Cerebellar cortex (tissue), 1 donor: ENCODE measurements around the gene TLL2.

Source experiments
- DNase-seq: peaks from one replicate; pipeline ENCODE4 v3.0.0-alpha.2; 2015; ENCODE audit warnings: low spot score

Gene TLL2

DNA sequence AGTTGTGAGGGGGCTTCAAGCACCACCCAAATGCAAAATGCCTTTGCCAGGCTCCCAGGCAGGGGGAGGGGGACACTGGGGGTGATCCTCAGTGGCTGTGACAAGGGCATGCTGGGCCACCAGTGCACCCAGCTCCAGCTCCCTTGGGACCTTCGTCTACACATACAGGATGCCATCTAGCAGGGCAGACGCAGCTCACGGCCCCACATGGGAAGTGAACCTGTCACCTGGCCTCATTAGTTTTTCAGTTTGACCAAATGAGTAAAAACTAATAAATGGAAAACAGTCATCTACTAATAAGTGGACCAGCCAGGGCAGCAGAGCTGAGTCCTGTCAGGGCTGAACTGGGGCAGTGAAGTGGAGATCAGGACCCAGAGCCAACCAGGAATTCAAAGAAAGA, 50.2 kb downstream of the TLL2 start:
- no peak for DNase-seq

DNA sequence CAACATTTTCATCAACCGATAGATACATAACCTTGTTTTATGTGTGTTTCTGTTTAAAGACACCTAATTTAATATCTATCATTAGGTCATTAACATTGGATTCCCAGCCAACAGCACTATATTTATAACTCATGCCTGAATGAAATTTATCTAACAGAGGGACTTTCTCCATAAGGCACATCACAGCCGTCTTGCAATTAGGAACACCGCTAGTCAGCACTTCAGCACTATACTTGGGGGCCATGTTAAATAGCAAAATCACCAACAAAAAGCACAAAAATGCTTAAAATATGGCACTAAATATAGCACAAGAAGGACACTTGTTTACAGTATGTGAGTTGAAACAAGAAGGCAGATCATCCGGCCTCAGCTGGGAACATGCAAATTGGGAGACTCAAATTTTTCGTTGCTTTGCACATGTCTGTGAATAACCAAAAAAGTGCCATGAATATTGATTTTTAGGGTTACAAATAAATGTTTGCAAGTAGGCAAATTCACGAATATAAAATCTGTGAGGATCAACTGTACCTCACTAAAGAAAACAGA, 51.0 kb downstream of the TLL2 start:
- DNase-seq, result no peak

DNA sequence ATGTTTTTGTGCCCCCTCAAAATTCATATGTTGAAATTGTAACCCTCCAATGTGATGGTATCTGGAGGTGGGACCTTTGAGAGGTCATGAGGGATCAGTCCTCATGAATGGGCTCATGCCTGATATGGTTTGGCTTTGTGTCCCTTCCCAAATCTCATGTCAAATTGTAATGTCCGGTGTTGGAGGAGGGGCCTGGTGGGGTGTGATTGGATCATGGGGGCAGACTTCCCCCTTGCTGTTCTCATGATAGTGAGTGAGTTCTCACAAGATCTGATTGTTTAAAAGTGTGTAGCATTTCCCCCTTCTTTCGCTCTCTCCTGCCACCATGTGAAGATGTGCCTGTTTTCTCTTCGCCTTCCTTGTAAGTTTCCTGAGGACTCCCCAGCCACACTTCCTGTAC, 53.4 kb downstream of the TLL2 start:
- DNase-seq, result no peak

DNA sequence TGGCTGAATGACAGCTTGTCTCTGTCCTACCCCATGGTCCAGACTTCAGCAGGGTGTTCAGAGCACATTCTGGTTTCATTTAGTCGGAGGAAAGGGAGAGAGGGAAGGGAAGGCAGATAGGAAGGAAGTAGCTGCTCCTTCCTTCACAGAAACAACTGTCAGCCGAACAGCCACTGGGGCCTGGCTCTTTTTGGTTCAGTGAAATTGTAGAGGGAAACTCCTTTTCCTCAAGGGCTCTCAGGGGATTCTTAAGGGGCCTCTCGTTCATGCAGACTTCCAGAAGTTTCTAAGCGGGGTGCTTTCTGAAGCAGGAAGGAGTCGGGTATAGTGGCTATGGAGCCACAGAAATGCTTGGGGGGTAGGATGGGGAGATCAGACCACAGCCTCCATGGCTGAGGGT, 56.4 kb downstream of the TLL2 start:
- no peak for DNase-seq

DNA sequence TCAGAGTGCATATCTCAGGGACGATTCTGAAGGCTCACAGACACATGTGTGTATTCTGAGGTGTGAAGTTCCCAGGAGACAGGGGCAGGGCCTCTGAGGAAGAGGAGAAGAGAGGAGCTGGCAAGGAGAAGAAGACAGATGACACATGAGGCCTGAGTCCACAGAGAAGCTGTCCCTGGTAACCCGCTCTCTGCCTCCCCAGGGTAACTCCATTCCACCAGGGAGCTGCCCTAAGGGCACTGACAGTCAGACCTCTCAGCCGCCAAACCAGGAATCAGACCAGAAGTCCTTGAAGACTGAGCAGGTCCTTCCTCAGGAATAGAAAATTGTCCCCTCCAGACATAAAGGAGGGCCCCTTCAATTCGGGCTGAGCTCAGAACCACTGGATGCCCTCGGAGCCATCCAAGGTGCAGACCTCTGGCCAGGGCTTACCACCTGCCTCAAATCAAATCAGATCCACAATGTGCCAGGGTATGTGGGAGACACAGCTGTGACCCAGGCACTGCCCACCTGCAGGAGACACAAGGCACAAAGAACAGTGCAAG, 57.4 kb downstream of the TLL2 start:
- DNase-seq, result no peak

GRCh38 chr10:96453856-96454583, 59.7 kb downstream of the TLL2 start:
- DNase-seq, result no peak

DNA sequence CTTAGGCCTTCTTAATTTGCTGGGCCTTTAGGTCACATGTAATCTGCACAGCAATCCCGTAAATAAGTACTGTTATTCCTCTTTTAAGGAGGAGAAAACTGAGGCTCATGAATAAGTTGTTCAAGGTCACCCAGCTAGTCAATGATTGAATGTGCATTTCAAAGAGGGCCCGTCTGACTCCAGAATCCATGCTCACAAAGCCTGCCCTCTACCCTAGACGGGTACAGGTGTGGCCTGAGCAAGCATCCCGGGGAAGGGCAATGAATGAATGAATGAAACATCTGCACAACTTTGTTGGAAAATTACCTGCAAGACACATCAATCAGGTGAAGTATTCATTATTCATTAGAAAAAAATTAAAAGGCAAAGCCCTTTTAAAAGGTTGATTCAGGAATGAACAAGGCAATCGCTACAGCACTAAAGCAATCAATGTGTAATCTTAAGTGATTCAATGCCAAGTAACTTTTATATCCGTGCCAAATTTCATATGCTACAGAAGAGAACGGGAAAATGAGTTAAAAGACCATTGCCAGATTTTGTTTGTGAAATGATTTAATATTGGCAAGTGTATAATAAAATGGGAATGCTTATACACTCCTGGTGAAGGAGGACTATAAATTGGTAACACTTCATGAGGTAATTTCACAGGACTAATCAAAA, 61.1 kb downstream of the TLL2 start:
- DNase-seq, result no peak

GRCh38 chr10:96450529-96451207, 63.1 kb downstream of the TLL2 start:
- no peak for DNase-seq

DNA sequence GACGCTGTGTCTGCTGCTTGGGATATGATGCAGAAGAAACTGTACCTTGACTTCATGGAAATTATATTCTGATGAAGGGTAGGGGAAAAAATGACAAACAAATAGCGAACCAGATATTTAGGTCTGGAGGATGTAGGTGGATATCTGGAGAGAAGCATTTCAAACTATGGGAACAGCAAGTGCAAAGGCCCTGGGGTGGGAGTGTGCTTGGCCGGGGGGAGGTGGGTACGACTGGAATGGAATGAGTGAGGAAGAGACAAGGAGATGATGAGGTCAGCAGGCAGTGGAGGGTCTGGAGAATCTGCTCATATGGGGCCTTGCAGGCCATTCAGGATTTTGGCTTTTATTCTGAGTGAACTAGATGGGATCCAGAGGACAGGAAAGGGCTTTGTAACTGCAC, 65.2 kb downstream of the TLL2 start:
- DNase-seq, result no peak

GRCh38 chr10:96448021-96448457, 65.7 kb downstream of the TLL2 start:
- DNase-seq, result no peak

DNA sequence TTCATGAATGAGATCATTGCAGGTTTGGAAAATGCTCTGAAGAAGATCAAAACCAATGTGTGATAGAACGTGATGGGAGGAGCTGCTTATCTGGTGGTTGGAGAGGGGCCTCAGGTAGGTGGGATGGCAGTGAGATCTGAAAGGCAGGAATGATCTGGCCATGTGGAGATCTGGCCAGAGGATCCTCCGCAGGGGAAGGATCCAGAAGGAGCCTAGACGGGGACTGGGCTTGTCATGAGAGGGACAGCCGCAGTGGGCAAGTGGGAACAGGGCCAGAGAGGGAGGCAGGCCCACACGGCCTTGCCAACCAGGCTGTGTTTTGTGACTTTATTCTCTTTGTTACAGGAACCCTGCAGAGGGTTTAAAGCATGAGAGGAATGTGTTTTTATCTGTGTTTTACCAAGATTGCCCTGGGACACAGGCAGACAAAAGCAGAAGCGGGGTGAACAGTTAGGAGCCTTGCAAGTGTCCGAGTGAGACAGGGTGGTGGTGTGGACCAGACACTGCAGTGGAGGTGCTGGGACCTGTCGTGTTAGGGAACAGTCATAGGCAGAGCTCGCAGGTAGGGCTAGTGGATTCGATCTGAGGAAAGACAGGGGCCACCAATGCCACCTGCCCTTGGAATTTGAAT, 66.6 kb downstream of the TLL2 start:
- DNase-seq, result no peak

- no peak for DNase-seq
Measured at GRCh38 chr10:96441987-96442643, 71.6 kb downstream of the TLL2 start.

DNA sequence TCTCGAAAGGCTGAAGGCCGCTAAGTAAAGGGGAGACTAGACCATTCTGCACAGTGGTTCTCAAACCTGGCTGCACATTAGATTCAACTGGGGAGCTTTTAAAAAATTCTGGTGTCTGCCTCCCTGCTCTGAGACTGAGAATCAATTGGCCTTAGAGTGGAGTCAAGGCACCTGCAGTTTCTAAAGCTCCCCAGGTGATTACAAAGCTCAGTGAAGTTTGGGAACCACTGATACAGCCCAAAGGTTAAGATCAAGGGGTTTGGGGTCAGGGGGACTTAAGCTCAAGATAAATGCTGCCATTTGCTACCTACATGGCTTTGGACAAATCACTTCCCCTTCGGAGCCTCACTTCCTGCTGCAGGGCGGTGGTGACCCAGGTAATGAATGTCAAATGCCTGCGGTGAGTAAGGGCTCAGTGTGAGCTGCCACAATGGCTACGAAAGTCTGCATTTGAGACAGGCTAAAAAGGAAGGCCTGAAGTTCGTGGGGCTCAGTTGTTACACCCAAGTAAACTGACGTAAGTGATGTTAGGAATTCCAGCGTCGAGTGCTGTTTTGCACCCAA, 72.3 kb downstream of the TLL2 start:
- DNase-seq, result no peak

GRCh38 chr10:96440361-96441292, 73.1 kb downstream of the TLL2 start:
- DNase-seq, result no peak

DNA sequence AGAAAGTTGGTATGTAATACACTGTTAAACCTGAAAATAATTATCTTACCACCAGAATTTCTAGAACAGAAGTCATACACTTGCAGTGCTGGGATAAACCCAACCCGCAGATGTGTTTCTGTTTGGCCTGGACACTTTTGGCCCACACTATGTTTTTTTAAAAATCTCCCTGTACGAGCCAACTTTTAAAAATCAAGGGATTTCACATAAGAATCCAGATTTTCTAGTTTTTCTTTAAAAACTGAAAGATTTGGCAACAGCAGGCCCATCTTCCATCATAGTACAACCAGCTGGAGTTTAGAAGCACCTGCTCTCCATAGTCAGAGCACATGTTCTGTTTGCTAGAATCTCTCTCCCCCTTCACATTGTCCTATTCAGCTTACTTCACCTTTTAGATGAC, 74.0 kb downstream of the TLL2 start:
- DNase-seq, result no peak

DNA sequence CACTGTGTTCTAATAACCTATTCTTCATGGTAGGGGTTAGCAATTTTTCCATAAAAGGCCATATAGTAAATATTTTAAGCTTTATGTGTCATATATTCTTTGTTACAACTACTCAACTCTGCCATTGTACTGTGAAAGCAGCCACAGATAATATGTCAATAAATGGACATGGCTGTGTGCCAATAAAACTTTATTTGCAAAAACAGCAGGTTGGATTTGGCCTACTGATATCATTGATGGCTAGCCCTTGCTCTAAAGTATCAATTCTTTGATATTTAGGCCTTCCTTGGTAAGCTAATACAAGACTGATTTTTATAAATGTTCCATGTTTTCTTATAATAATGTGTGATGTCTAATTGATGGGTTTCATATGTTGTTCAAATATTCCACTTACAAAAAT, 77.7 kb downstream of the TLL2 start:
- no peak for DNase-seq

- no peak for DNase-seq
Measured at GRCh38 chr10:96431211-96431970, 82.3 kb downstream of the TLL2 start.

- DNase-seq, result no peak
Measured at GRCh38 chr10:96427291-96427690, 86.4 kb downstream of the TLL2 start.

DNA sequence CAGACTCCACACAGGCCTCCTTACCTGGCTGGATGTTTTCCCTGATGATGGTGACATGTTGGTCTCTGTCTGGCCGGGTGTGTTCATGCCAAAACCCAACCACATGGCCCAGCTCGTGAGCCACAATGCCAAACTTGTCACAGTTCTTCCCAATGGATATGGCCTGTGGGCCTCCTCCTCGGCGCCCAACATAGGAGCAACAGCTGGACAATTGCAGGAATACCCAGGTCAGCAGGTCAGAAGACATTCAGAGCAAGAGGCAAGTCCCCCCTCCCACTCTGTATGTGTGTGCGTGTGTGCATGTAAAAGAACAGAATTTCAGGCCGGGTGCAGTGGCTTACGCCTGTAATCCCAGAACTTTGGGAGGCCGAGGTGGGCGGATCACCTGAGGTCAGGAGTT, 91.2 kb downstream of the TLL2 start:
- DNase-seq, result no peak
